GM18507 (cell line): ENCODE results near the gene GOLGA6C.
A peak's percentile ranks its signal among the peaks of the same experiment; 100 is the strongest.
"Not testable (repeated sequence)": the region's sequence is repeated elsewhere in the genome, so short reads cannot be mapped to it uniquely, and the experiment has no call there.

Source experiments
- DNase-seq: peaks from one replicate; pipeline ENCODE4 v3.0.0; 2011; ENCODE audit warnings: low read depth; ENCODE audit not compliant: insufficient read length; ENCODE audit errors: extremely low spot score
- FAIRE-seq: peaks from 2 replicates; lab custom pipeline; 2011; peaks lifted over from hg19 to GRCh38; lab: Jason Lieb, UNC

The GOLGA6C gene, protein sequence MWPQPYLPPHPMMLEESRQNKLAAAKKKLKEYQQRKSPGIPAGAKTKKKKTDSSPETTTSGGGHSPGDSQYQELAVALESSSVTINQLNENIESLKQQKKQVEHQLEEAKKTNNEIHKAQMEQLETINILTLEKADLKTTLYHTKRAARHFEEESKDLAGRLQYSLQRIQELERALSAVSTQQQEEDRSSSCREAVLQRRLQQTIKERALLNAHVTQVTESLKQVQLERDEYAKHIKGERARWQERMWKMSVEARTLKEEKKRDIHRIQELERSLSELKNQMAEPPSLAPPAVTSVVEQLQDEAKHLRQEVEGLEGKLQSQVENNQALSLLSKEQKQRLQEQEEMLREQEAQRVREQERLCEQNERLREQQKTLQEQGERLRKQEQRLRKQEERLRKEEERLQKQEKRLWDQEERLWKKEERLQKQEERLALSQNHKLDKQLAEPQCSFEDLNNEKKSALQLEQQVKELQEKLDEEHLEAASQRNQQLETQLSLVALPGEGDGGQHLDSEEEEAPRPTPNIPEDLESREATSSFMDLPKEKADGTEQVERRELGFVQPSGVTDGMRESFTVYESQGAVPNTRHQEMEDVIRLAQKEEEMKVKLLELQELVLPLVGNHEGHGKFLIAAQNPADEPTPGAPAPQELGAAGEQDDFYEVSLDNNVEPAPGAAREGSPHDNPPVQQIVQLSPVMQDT

GRCh38 chr15:75258034-75258433, at the start of gene GOLGA6C:
Gene GOLGA6C, plus strand, starts transcription at chr15:75258334. Its CDS starts 265 bp downstream, at chr15:75258599.
- FAIRE-seq, DNase-seq: not testable (repeated sequence)

GRCh38 chr15:75208501-75209288, 49.4 kb upstream of the GOLGA6C start:
- FAIRE-seq (no peak), DNase-seq (no peak)

GRCh38 chr15:75209289-75209676, 48.9 kb upstream of the GOLGA6C start:
- no peak for FAIRE-seq
- no peak for DNase-seq

DNA sequence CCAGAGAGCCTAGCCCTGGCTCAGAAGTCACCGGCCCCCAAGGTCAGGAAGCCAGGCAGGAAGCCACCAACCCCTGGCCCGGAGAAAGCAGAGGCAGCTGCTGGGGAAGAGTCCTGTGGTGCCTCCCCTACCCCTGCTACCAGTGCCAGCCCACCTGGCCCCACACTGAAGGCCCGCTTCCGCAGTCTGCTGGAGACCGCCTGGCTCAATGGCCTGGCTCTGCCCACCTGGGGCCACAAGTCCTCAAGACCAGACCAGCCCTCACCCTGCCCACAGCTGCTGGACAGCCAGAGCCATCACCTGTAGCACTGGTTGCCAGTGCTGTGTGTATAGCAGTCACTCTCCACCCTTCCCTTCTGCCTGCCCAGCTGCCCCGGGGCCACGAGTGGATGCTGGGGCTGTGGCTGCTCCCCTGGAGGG, 47.3 kb upstream of the GOLGA6C start:
- DNase-seq (no peak), FAIRE-seq (no peak)

- no peak for FAIRE-seq
- DNase-seq = no peak
Observed at GRCh38 chr15:75211436-75212199, 46.5 kb upstream of the GOLGA6C start.

- DNase-seq (no peak), FAIRE-seq (no peak)
Observed at GRCh38 chr15:75212200-75212858, 45.8 kb upstream of the GOLGA6C start.

GRCh38 chr15:75213212-75213767, 44.8 kb upstream of the GOLGA6C start:
- FAIRE-seq (no peak), DNase-seq (no peak)

GRCh38 chr15:75213768-75214221, 44.3 kb upstream of the GOLGA6C start:
- DNase-seq (no peak), FAIRE-seq (no peak)

GRCh38 chr15:75214293-75215096, 43.6 kb upstream of the GOLGA6C start:
- DNase-seq (no peak), FAIRE-seq (no peak)

DNA sequence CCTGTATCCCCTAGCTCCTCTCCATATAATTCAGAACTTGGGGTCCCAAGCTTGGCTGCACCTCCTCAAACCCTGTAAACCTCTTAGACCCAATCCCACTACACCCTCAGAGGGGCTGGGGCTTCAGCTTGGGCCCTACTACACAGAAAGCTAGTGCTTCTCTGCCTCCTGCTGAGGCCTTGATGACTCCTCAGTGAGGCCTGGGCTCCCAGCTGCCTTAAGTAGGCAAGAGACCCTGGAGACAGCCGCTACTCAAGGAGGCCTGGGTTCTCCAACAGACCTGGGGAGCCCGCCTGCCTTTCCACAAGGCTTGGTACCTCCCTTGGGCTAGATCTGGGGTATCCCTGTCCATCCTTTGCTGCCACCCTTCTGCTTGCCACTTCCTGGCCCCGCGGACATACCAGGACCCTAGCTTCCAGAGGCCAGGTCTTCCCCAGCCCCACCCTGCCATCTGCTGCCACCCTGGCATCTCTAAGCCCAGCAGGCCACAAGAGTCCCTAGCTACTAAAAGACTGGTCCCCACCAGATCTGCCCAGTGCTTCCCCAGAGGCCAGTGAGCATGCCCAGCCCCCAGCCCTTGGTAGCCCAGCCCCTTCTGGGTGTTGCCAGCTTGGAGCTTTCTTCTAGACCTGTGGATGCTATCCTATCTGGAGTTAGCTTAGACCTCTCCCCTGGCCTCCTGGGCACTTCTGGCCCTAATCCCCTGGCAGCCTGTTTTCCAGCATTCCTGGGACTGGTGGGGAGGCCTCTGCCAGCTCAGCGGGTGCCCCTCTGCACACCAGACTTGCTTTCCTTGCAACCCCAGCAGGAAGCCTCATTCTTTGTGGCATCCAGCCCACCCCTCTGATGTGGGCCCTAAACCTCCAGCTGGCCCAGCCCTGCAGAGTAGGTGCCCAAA, 42.8 kb upstream of the GOLGA6C start:
- FAIRE-seq (no peak), DNase-seq (no peak)

DNA sequence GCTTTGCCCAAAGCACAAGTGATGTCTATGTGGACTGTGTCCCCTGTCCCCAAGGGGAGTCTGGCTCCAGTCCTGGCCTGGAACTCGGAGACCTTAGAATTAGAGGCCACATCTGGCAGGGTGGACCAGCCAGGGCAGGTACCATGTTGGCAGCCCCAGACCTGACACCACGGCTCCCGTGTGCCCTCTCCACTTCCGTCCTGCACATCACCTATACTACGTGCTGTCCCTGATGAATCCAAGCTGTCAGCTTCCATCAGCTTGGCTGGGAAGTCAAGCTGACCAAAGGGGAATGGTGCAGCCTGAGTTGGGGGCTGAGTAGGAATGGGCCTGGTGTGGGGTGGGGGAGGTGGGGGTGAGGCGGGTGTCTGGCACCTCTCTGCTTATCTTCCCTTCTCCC, 41.1 kb upstream of the GOLGA6C start:
- FAIRE-seq (no peak), DNase-seq (no peak)

DNA sequence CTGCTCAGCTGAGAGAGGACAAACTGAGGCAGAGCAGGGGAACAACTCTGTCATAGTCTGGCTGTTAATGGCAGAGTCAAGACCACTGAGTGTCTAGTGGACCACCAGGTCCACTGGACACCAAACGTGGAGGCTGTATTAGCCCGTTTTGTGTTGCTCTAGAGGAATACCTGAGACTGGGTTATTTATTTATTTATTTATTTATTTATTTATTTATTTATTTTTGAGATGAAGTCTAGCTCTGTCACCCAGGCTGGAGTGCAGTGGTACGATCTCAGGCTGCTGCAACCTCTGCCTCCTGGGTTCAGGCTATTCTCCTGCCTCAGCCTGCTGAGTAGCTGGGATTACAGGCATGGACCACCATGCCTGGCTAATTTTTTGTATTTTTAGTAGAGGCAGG, 40.6 kb upstream of the GOLGA6C start:
- not testable (repeated sequence) for FAIRE-seq

GRCh38 chr15:75219507-75219929, 38.6 kb upstream of the GOLGA6C start:
- peak; percentile 38 for FAIRE-seq
- DNase-seq = not testable (repeated sequence)

More for the DNA sequence above, 40.6 kb upstream of the GOLGA6C start:
- not testable (repeated sequence) for DNase-seq

GRCh38 chr15:75223688-75224087, 34.4 kb upstream of the GOLGA6C start:
- FAIRE-seq = no peak
- DNase-seq = no peak

GRCh38 chr15:75224281-75224680, 33.9 kb upstream of the GOLGA6C start:
- FAIRE-seq = no peak

GRCh38 chr15:75225102-75225836, 32.9 kb upstream of the GOLGA6C start:
- not testable (repeated sequence) for DNase-seq, FAIRE-seq

More at GRCh38 chr15:75224281-75224680, 33.9 kb upstream of the GOLGA6C start:
- DNase-seq = no peak
